ENCODE data around the gene RNU6-9. TPM values are rescaled to one million over a fixed set of nuclear protein-coding genes. Genes with fewer than 3 reads are reported as not detected.

Gene RNU6-9
- total RNA-seq, 1 experiment from 2014 or later, result not detected

DNA sequence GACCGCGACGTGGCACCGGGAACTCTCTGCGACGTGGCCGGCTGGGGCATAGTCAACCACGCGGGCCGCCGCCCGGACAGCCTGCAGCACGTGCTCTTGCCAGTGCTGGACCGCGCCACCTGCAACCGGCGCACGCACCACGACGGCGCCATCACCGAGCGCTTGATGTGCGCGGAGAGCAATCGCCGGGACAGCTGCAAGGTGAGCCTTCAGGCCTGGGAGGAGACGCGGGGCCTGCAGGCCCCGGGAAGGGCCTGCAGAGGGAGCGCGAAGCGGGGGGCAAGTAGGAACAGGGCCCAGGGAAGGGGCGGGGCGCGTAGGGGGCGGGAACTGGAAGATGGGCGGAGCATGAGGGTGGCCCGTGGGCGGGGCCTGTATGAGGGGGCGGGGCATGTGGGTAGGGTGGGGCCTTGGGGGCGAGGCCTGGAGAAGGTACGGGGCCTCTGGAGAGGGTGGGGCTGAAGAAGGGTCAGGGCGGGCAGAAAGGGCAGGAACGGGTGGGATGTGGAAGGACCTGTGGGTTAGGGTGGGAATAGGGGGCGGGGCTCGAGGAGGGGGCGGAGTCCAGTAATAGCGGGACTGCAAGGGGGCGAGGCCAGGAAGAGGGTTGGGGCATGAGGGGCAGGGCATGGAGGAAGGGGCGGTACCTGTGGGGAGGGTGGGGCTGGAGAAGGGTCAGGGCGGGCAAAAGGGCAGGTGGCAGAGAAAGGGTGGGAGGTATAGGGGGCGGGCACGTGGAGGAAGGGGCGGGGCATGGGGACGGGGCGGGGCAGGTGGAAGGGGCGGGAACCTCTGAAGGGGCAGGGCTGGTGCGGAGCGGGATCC is 31.3 kb upstream of the RNU6-9 start (continued):
- TF ChIP-seq CREB1 (CRISPR knock-in tag; IDR thresholded peaks at IDR 0.05) (no peak), NFE2L1 (CRISPR knock-in tag; IDR thresholded peaks at IDR 0.05) (0 out of 2 replicates have a peak, but pooled peaks have one; percentile 31), IRF2 (CRISPR knock-in tag; IDR thresholded peaks at IDR 0.05; ENCODE audit: borderline replicate concordance, low read depth) (no peak), ZNF219 (CRISPR knock-in tag; IDR thresholded peaks at IDR 0.05; ENCODE audit: borderline replicate concordance) (0 out of 2 replicates have a peak, but pooled peaks have one; percentile 71), ZNF671 (CRISPR knock-in tag; IDR thresholded peaks at IDR 0.05) (no peak), TEAD1 (CRISPR knock-in tag; IDR thresholded peaks at IDR 0.05) (peak; percentile 80; the same call in 1 of the 2 replicates), NFYB (CRISPR knock-in tag; conservative IDR thresholded peaks at IDR 0.05; ENCODE audit: low read depth) (no peak), ATF1 (CRISPR knock-in tag; IDR thresholded peaks at IDR 0.05) (peak; percentile 61; the same call in 1 of the 2 replicates), FOXK1 (CRISPR knock-in tag; IDR thresholded peaks at IDR 0.05) (peak; percentile 77), JAZF1 (CRISPR knock-in tag; IDR thresholded peaks at IDR 0.05) (no peak), ZNF317 (CRISPR knock-in tag; IDR thresholded peaks at IDR 0.05; ENCODE audit: borderline replicate concordance, low read depth) (0 out of 2 replicates have a peak, but pooled peaks have one; percentile 23), ESRRA (CRISPR knock-in tag; IDR thresholded peaks at IDR 0.05; ENCODE audit: borderline replicate concordance) (0 out of 2 replicates have a peak, but pooled peaks have one; percentile 8)
- TF ChIP-seq, protein P1, sequence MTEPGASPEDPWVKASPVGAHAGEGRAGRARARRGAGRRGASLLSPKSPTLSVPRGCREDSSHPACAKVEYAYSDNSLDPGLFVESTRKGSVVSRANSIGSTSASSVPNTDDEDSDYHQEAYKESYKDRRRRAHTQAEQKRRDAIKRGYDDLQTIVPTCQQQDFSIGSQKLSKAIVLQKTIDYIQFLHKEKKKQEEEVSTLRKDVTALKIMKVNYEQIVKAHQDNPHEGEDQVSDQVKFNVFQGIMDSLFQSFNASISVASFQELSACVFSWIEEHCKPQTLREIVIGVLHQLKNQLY (CRISPR knock-in tag; IDR thresholded peaks at IDR 0.05), result no peak

DNA sequence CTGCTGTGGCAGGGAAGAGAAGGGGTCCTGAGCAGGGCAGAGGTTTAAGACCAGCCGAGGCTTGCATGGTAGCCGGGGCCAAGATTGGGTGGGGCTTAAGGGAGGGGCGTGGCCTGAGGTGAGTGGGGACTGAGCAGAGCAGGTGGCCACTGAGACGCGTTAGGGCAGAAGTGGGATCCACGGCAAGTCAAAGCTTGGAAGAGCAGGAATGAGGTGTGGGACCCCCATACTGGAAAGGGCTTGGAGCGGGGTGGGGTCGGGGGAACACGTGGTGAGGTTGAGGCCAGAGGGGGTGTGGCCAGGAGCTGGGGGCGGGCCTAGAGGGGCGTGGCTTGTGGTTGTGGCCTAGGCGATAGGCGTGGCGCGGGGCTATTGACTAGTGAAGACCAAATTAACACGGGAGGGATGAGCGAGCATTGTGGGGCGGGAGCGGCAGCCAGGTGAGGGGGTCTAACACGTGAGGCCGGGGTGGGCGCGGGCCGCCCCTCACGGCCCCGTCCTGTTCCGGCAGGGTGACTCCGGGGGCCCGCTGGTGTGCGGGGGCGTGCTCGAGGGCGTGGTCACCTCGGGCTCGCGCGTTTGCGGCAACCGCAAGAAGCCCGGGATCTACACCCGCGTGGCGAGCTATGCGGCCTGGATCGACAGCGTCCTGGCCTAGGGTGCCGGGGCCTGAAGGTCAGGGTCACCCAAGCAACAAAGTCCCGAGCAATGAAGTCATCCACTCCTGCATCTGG is 30.5 kb upstream of the RNU6-9 start:
- ChIA-PET POLR2A (no interaction called here), CTCF (interaction anchor here (0.6 to 2.1 kb wide), 19 partner anchors 9 to 384 kb away, joined by 3 to 18 read pairs (median 4); partner anchors contain the start of genes ARHGAP45, KISS1R and PALM)
- peaks cover 5% of the 10 kb centered on the region for H3K4me1 Mint-ChIP-seq
- H3K27me3 Mint-ChIP-seq (ENCODE audit: low read depth), result peaks cover 31% of the 10 kb centered on the region
- H3K36me3 Mint-ChIP-seq, result no peaks in the 10 kb centered on the region; the same call in 1 of the 2 replicates
- DNase-seq (ENCODE audit: low spot score) (peak; percentile 94), ATAC-seq (peak; percentile 63)
- H3K4me3 Mint-ChIP-seq, result peak overlapping the region; percentile 61
- no peaks in the 10 kb centered on the region for H3K9me3 Mint-ChIP-seq
- H3K27ac Mint-ChIP-seq, result peak overlapping the region; percentile 78; the same call in 1 of the 2 replicates
- TF ChIP-seq ZNF121 (CRISPR knock-in tag; IDR thresholded peaks at IDR 0.05), result no peak; the same call in 1 of the 2 replicates
- TF ChIP-seq, protein P2, sequence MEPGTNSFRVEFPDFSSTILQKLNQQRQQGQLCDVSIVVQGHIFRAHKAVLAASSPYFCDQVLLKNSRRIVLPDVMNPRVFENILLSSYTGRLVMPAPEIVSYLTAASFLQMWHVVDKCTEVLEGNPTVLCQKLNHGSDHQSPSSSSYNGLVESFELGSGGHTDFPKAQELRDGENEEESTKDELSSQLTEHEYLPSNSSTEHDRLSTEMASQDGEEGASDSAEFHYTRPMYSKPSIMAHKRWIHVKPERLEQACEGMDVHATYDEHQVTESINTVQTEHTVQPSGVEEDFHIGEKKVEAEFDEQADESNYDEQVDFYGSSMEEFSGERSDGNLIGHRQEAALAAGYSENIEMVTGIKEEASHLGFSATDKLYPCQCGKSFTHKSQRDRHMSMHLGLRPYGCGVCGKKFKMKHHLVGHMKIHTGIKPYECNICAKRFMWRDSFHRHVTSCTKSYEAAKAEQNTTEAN (CRISPR knock-in tag; IDR thresholded peaks at IDR 0.05), result no peak
- TF ChIP-seq ZNF263 (CRISPR knock-in tag; IDR thresholded peaks at IDR 0.05; ENCODE audit: low read depth), result no peak
- TF ChIP-seq, protein P3, sequence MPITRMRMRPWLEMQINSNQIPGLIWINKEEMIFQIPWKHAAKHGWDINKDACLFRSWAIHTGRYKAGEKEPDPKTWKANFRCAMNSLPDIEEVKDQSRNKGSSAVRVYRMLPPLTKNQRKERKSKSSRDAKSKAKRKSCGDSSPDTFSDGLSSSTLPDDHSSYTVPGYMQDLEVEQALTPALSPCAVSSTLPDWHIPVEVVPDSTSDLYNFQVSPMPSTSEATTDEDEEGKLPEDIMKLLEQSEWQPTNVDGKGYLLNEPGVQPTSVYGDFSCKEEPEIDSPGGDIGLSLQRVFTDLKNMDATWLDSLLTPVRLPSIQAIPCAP (CRISPR knock-in tag; IDR thresholded peaks at IDR 0.05), result no peak
- TF ChIP-seq FOXK1 (CRISPR knock-in tag; IDR thresholded peaks at IDR 0.05), result no peak
- TF ChIP-seq, protein P1 (CRISPR knock-in tag; IDR thresholded peaks at IDR 0.05), result no peak
- no peak for TF ChIP-seq ELF4 (CRISPR knock-in tag; IDR thresholded peaks at IDR 0.05; ENCODE audit: low read depth)
- TF ChIP-seq IRF2 (CRISPR knock-in tag; IDR thresholded peaks at IDR 0.05; ENCODE audit: borderline replicate concordance, low read depth), result no peak
- TF ChIP-seq NR3C1 (CRISPR knock-in tag; conservative IDR thresholded peaks at IDR 0.05; ENCODE audit: low read depth), result no peak
- TF ChIP-seq FOXJ3 (CRISPR knock-in tag; IDR thresholded peaks at IDR 0.05; ENCODE audit: borderline replicate concordance), result 0 out of 2 replicates have a peak, but pooled peaks have one; percentile 26
- TF ChIP-seq, protein P4, sequence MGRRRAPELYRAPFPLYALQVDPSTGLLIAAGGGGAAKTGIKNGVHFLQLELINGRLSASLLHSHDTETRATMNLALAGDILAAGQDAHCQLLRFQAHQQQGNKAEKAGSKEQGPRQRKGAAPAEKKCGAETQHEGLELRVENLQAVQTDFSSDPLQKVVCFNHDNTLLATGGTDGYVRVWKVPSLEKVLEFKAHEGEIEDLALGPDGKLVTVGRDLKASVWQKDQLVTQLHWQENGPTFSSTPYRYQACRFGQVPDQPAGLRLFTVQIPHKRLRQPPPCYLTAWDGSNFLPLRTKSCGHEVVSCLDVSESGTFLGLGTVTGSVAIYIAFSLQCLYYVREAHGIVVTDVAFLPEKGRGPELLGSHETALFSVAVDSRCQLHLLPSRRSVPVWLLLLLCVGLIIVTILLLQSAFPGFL (CRISPR knock-in tag; IDR thresholded peaks at IDR 0.05; ENCODE audit: borderline replicate concordance), result no peak
- TF ChIP-seq TEAD4 (CRISPR knock-in tag; IDR thresholded peaks at IDR 0.05), result no peak
- no peak for TF ChIP-seq ZNF423 (CRISPR knock-in tag; IDR thresholded peaks at IDR 0.05)
- TF ChIP-seq ESRRA (CRISPR knock-in tag; IDR thresholded peaks at IDR 0.05; ENCODE audit: borderline replicate concordance), result no peak
- no peak for TF ChIP-seq NR1H2 (CRISPR knock-in tag; IDR thresholded peaks at IDR 0.05)
- TF ChIP-seq, protein P5, sequence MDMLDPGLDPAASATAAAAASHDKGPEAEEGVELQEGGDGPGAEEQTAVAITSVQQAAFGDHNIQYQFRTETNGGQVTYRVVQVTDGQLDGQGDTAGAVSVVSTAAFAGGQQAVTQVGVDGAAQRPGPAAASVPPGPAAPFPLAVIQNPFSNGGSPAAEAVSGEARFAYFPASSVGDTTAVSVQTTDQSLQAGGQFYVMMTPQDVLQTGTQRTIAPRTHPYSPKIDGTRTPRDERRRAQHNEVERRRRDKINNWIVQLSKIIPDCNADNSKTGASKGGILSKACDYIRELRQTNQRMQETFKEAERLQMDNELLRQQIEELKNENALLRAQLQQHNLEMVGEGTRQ (CRISPR knock-in tag; IDR thresholded peaks at IDR 0.05), result peak; percentile 80
- TF ChIP-seq, protein P6, sequence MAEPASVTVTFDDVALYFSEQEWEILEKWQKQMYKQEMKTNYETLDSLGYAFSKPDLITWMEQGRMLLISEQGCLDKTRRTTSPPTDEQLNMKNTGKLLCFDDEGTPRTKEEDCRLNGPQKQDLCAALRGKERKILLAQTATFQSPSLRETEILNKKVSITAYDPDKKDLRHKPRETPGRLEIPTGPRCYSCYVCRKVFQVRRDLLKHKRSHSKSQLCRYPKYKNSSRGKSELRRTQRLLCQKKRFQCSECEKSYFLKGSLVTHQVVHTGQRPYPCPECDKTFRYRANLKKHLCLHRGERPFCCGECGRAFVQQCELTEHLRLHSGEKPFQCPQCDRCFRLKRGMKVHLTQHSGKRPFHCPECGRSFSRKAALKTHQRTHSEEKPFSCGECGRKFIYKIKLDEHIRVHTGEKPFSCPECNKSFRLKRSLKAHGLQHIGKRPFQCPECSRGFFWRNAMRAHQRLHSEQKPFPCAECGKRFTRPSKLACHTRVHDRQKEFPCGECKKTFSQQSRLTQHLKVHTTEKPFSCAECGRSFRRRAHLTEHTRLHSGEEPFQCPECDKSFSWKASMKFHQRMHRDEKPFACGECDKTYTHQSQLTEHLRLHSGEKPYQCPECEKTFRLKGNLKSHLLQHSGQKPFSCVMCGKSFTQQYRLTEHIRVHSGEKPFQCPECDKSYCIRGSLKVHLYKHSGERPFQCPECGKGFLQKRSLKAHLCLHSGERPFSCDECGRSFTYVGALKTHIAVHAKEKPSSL (CRISPR knock-in tag; conservative IDR thresholded peaks at IDR 0.05), result no peak

Measured in WTC11 (cell line).